GM18502 (cell line): ENCODE data around the gene LDLRAD4.

Experiments
- ATAC-seq: cut with Tn5 transposase; IDR thresholded peaks from one replicate; pipeline ENCODE4 v1.9.1; 2021; ENCODE audit warnings: mild to moderate bottlenecking; ENCODE audit not compliant: unreplicated experiment, poor library complexity

Gene LDLRAD4

DNA sequence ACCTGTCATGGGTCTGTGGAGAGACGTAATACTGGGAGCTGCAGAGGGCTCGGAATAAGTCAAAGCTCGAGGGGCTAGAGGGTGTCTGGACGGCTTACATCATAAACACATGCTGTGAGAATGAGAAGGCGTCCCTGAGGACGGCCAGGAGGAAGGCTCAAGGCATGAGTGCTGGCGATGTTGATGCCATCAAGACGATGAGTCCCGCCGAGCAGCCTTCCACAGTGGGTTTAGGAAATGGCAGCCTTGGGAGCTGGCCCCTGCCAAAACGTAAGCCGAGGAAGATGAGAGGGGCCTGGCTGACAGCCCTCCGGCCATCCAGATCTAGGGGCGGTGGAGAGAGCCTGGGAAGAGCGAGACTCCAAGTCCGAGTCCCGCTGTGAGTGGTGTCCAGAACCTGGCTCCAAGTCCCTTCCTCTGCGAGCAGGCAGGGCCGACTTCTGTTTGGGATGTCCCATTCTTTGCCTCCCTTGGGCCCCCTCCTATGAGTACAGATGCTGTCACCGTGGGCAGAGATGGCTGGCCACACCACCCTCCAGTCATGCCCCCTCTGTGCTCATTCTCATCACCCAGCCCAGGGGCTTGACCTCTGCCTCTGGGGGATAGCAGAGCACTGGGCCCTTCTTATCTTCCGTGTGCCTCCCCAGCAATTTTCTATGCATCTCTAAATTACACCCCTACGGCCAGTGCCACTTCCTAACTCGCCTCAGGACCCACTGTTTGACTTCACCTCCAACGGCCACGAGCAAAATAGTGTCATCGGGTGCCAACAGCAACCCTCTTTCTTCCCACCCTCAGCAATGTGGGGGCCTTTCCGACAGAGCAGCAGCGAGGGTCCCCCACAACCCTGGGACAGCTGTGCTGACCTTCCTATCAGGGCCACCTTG is 332.1 kb downstream of the LDLRAD4 start:
- no peak for ATAC-seq

DNA sequence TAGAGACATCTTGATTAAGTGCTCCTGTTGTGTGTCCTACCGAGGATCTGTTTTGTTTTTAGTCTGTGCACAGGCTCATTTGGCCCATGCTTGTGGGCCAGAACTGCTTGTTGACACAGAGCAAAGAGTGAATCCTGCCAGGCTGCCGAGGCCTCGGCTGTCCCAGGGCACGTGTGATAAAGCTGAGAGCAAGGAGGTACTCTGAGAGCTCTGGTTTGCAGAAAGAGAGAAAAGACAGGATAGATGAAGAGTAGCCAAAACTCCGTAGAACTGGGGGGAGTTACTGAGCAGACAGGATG is 332.7 kb downstream of the LDLRAD4 start:
- ATAC-seq, result no peak

DNA sequence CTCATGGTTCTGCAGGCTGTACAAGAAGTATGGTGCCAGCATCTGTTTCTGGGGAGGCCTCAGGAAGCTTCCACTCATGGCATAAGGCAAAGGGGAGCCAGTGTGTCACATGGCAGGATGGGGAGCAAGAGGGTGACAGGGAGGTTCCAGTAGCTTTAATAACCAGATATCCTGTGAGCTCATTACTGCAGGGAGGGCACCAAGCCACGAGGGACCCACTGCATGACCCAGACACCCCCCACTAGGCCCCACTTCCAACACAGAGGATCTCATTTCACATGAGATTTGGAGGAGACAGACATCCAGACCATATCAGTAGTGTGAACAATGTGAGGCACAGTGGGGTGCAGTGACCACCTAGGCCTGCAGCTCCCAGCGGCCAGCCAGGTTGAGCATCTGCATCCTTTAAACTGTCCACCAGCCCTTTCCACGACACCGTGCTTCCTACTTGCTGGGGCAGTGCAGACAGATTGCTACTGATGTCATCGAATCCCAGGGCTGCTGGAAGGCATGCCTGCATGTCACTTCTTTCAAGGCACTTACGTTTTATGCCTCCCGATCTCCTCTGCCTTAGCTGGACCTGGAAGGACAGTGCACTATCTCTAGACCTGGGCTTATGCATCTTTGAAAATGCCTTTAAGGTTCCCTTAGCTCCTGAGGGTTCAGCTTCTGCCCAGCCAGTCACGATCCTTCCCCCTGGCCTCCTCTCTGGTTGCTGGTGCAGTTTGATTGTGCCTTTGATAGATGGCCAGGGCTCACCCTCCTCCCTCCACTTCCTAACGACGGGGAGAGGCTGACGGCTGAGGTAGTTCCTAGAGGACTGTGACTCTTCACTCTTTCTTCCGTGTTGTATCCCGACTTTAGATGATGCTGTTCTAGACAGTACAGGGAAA is 333.5 kb downstream of the LDLRAD4 start:
- ATAC-seq, result no peak

GRCh38 chr18:13553449-13553848 is 334.9 kb downstream of the LDLRAD4 start:
- ATAC-seq, result no peak

- ATAC-seq, result no peak
Observed at GRCh38 chr18:13555192-13555591, 336.6 kb downstream of the LDLRAD4 start.

DNA sequence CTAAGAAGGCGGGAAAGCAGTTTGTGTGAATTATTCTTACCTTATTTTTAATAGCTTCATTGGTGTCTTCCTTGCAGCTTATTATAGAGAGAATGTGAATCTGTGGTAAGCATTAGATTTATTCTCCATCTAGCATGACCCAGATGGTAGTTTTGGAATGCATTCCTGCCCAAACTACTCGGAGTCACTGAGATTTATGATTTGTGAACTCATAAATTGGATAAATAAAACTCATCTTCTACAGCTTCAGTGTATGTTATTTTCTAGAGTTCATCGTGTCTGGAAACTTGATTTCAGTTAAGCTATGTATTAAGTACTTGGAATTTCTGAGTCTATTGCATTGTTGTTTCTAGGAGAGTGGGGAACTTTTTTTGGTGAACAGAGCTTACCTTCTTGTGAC is 337.3 kb downstream of the LDLRAD4 start:
- no peak for ATAC-seq

- ATAC-seq, result no peak
Observed at GRCh38 chr18:13556502-13556901, 337.9 kb downstream of the LDLRAD4 start.

GRCh38 chr18:13558124-13558523 is 339.6 kb downstream of the LDLRAD4 start:
- peak; percentile 51 for ATAC-seq

GRCh38 chr18:13558790-13559189 is 340.2 kb downstream of the LDLRAD4 start:
- ATAC-seq, result no peak

DNA sequence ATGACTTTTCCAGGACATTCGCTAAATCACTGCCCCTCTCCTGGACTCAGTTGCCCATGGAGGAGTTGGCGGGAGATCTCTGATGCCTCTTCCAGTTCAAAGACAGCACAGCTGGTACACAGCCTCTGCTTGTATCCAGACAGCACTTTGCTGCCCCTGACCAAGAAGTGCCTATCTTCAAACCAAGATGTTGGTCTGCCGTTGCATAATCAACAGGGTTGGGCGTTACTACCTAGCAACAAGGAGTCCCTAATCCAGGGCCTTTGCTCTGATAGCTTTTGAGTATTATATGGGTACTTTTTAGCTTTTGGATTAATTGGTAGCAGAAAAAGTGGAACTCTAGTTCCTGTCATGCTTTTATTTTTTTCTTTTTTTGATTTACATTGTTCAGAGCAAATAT is 341.2 kb downstream of the LDLRAD4 start:
- no peak for ATAC-seq

GRCh38 chr18:13560306-13560705 is 341.7 kb downstream of the LDLRAD4 start:
- no peak for ATAC-seq

- ATAC-seq, result peak; percentile 76
Observed at GRCh38 chr18:13562494-13563029, 344.0 kb downstream of the LDLRAD4 start.

DNA sequence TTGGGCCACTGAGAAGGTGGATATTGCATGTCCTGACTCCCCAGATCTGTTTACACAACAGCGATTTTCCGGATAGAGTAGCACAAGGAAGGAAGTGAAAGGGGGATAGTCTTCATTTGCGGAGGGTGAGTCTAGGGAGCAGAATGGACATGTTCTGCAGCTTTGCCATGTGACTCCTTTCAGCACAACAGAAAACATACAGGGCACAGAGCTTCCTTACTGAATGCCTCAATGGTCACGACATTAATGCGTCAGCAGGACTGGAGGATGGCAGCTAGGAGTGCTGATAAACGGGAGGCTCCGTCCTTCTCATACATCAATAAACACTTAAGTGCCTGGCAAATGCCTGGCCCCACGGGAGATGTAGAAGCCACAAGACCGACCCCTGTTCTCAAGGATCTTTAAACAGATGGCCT is 344.8 kb downstream of the LDLRAD4 start:
- ATAC-seq, result no peak

DNA sequence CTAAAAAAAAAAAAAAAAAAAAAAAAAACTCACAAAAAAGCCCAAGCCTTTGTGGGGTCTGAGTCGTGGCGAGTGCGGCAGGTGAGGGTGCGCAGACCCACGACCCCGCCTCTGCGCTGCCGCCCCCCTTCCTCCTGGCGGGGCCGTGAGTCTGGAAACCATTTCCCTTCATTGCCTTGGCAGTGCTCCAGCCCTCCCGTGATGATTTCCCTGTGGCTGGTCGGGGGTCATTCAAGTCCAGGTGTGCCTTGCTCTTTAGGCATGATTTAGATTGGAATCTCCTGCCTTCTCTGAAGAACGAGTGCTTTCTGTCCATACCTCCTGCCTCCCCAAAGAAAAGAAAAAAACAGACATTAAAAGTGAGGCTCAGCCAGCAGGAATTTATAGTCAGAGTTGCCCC is 346.0 kb downstream of the LDLRAD4 start:
- ATAC-seq, result no peak

- no peak for ATAC-seq
Observed at GRCh38 chr18:13565228-13565627, 346.7 kb downstream of the LDLRAD4 start.

DNA sequence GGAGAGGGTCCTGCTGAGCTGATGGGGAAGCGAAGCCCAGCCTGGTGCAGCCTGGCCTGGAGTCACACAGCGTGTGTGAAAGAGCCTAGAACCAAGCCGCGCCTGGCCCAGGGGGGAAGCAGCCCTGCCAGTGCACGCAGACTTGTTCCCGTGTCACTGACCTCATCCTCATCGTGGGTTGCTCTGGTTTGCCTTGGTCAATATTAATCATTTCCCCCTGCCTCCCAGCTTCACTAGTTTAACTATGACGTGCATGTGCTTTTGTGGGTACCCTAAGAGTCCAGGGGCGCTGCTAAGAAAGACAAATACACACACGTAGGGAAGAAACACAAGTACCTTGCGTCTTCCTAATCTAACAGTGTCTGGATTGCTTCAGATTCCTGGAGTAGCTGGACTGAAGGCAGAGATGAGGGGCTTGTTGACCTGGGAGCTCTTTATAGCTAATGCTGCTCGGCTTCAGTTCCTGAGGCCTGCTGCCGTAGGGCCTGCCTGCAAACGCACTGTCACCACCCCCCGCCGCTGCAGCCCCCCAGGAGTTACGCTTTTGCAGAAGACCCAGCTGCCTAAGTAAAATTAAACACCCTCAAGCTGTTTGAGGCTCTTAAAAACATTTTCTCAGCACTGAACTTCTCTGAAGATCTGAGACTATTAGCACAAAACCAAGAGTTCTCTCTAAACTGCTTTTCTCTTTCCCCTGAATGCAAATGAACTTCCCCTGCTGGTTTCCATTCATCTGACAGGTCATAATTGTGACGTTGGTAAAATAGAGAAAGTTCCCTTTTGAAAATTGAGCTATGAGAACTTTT is 348.6 kb downstream of the LDLRAD4 start:
- peak; percentile 63 for ATAC-seq

- peak; percentile 62 for ATAC-seq
Observed at GRCh38 chr18:13568443-13569392, 350.2 kb downstream of the LDLRAD4 start.

GRCh38 chr18:13570216-13570615 is 351.7 kb downstream of the LDLRAD4 start:
- no peak for ATAC-seq

- no peak for ATAC-seq
Observed at GRCh38 chr18:13570856-13571495, 352.4 kb downstream of the LDLRAD4 start.
